OCI-M2 (cell line): Measurements from ENCODE around the gene CLASRP.
"Not testable (repeated sequence)": the region's sequence is repeated elsewhere in the genome, so short reads cannot be mapped to it uniquely, and the experiment has no call there.

Source experiments
- DNase-seq: peaks from one replicate; lab custom pipeline; 2025; ENCODE audit not compliant: unreplicated experiment; lab: John Stamatoyannopoulos, UW

CLASRP gene, protein sequence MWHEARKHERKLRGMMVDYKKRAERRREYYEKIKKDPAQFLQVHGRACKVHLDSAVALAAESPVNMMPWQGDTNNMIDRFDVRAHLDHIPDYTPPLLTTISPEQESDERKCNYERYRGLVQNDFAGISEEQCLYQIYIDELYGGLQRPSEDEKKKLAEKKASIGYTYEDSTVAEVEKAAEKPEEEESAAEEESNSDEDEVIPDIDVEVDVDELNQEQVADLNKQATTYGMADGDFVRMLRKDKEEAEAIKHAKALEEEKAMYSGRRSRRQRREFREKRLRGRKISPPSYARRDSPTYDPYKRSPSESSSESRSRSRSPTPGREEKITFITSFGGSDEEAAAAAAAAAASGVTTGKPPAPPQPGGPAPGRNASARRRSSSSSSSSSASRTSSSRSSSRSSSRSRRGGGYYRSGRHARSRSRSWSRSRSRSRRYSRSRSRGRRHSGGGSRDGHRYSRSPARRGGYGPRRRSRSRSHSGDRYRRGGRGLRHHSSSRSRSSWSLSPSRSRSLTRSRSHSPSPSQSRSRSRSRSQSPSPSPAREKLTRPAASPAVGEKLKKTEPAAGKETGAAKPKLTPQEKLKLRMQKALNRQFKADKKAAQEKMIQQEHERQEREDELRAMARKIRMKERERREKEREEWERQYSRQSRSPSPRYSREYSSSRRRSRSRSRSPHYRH

DNA sequence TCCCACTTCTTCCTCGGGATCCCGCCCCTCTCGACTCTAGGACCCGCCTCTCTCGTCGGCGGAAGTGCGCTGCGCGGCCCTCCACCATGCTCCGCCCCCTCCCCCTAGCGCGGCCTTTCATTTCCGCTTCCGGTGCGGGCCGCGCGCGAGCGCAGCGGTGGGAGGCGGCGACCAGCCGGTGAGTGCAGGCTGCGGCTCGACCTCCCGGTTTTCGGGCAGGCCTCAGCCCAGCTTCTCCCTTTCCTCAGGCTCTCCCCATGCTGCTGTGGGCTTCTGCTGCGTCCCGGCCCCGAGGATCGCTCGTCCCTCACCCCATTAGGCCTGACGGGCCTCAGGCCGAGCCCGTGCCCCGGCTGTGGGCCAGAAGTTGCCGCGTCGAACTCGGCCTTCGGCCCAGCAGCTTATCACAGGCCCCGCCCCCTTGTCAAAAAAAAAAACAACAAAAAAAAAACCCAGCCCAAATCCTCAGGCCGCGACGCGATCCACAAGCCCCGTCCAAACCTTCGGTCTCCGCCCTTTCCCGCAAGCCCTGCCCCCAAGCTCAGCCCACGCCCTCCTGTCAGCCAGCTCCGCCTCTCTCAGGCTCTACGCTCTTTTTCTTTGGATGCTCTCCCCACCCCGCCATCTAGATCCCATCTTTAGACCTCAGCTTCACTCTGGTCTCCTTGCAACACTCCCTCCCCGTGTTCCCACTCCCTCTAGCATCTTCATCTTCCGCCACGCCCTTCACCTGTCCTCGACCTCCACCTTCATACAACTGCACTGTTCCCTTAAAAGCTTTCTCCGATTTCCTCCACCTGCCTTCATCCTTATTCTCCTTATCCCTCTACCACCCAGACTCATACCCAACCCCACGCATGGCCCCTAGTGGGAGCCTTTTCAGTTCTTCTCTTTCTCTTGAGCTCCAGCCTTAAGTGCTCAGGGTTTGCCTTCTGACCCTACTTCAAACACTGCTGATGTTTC lies at the start of gene CLASRP:
TSS of gene CLASRP (plus strand) at position 115 of the 963 bp plus-strand sequence. CDS start 1,168 bp downstream, outside the sequence.
- peak; percentile 28 for DNase-seq

DNA sequence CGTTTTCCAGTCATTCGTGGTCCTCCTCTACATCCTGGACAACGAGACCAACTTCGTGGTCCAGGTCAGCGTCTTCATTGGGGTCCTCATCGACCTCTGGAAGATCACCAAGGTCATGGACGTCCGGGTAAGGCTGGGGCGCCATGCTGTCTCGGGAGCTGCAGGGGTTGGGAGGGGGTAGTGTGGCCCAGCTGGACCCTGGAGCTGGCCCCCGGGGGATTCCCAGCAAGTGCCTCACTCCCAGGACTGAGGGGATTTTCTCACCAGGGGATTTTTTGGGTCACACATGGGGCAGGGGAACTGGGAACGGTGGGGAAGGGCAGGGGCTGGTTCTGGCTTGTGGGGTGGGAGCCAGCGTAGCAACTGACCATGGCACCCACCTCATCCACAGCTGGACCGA lies 48.4 kb upstream of the CLASRP start:
- DNase-seq: no peak

DNA sequence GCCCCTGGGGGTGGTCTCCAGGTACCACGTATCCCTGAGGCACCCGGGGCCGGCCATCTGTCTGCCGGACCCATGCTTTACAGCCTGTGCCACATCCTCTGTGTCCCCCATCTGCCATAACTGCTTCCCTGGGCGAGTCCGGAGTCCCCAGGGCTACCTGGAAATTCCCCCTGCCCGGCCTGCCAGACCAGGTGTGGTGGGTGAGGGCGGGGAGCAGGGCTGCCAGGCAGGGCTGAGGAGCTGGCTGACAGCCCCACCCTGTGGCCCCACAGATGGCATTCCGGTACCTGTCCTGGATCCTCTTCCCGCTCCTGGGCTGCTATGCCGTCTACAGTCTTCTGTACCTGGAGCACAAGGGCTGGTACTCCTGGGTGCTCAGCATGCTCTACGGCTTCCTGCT lies 47.9 kb upstream of the CLASRP start:
- no peak for DNase-seq

DNA sequence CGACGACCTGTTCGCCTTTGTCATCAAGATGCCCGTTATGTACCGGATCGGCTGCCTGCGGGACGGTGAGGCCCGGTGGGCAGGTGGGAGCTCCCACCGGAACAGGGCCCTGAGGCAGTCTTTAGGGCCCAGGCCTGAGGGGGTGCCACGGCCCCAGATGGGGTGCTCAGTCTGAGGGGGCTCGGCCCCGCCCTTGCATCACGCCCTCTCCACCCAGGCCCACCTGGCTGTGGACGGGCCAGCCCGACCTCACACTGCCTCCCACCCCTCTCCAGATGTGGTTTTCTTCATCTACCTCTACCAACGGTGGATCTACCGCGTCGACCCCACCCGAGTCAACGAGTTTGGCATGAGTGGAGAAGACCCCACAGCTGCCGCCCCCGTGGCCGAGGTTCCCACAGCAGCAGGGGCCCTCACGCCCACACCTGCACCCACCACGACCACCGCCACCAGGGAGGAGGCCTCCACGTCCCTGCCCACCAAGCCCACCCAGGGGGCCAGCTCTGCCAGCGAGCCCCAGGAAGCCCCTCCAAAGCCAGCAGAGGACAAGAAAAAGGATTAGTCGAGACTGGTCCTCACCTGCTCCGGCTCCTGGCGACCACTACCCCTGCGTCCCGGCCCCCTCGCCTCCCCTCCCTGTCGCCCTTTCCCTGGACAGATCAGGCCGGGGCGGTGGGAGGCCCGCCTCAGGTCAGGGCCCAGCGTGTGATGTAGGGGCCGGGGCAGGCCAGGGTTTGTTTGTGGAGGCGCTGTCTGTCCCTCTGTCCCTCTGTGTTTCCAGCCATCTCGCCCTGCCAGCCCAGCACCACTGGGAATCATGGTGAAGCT lies 46.3 kb upstream of the CLASRP start:
- DNase-seq: no peak

DNA sequence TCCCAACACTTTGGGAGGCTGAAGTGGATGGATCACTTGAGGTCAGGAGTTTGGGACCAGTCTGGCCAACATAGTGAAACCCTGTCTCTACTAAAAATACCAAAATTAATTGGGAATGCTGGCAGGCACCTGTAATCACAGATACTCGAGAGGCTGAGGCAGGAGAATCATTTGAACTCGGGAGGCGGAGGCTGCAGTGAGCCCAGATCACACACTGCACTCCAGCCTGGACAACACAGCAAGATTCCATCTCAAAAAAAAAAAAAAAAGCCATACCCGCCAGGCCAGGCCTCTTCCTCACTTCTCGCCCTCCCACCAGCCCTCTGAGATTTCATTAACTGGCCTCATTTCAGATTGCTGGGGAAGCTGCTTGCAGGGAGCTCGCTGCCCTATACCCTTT lies 45.3 kb upstream of the CLASRP start:
- DNase-seq: no peak

DNA sequence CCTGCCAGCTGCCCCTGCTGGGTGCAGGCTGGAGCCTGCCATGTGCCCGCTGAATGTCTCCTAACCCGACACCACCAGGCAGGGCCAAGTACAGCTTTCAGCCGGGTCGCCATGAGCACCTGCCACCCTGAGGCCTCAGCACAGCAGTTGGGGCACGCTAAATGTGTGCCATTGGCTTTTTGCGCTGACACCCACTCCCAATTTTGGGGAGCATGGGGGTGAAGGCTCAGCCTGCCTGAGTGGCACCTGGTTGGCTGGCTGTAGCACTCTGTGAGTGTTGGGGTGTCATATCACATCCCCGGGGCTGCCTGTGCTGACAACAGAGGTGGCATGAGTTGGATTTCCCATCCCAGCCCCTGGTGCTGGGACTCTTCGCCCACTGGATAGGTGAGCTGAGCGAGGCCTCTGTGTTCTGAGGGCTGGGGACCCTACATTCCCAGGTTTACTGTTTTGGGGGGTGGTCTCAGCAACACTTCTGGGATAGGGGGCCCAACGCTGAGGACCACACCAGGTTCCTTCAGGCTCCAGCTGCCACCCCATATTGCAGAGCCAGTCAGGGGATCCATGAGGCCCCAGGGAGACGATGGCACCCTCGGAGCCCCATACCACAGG lies 44.8 kb upstream of the CLASRP start:
- DNase-seq: no peak

DNA sequence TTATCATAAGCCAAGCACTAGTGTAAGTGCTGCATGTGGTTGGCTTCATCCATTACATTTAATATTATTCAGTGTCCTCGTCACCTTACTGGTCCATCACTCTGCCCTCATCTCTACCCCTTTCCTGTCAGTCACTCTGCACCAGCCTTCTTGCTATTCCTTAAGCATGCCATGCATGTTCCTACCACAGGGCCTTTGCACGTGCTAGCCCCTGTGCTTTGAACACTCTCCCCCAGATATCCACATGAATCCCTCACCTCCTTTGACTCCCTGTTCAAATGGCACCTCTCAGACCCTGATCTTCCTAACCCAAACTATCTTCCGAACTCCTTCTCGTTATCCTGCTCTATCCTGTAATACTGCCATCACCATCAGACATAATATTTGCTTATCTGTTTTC lies 40.8 kb upstream of the CLASRP start:
- no peak for DNase-seq

DNA sequence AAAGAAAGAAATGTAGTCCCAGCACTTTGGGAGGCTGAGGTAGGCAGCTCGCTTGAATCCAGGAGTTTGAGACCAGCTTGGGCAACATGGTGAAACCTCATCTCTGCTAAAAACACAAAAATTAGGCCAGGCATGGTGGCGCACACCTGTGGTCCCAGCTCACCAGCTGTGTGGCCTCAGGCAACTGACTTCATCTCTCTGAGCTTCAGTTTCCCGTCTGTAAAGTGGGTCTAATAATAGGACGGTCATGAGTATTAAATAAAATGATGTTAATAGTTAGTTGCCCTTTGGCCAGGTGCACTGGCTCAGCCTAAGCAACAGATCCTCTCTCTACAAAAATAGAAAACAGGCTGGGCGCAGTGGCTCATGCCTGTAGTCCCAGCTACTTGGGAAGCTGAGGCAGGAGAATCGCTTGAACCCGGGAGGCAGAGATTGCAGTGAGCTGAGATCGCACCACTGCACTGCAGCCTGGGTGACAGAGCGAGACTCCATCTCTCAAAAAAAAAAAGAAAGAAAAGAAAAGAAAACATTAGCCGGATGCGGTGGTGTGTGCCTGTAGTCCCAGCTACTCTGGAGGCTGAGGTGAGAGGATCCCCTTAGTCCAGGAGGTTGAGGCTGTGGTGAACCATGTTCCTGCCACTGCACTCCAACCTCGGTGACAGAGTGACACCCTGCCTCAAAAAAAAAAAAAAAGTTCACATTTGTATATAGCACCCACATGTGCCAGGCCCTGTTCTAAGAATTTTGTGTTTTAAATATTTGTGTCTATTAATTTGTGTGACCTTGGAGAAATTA lies 39.5 kb upstream of the CLASRP start:
- DNase-seq: not testable (repeated sequence)

DNA sequence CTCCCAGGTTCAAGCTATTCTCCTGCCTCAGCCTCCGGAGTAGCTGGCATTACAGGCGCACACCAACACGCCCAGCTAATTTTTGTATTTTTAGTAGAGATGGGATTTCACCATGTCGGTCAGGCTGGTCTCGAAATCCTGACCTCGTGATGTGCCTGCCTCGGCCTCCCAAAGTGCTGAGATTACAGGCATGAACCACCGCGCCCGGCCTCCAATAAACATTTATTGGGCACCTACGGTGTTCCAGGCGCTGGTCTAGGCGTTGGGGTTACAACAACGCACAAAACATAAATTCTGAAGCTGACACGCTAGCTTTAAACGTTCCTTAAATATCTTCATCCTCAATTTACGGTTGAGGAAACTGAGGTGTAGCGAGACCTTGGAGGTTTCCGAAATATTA lies 38.2 kb upstream of the CLASRP start:
- not testable (repeated sequence) for DNase-seq

DNA sequence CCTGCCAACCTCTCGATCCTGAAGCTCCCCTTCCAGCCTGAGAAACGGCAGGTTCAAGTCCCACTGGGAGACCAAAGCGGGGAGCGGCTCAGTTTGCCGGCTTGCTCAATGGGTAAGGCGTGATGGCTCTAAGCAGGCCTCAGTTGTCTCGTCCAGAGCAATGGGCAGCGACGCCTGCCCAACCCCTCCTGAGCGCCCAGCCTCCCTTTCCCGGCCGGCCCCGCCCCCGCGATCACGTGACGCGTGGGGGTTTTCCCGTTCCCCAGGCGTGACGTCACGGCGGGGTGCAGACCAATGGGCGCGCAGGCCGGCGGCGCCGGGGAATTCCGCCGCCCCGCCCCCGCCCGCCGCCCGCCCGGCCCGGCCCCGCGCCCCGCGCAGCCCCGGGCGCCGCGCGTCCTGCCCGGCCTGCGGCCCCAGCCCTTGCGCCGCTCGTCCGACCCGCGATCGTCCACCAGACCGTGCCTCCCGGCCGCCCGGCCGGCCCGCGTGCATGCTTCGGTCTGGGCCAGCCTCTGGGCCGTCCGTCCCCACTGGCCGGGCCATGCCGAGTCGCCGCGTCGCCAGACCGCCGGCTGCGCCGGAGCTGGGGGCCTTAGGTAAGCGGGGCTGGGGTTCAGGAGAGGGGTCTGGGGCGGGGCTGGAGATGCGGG lies 37.6 kb upstream of the CLASRP start, which contains the start of gene RELB:
TSS of gene RELB (plus strand) at position 378 of the 653 bp plus-strand sequence. CDS start at position 494, 116 bp downstream.
- no peak for DNase-seq

DNA sequence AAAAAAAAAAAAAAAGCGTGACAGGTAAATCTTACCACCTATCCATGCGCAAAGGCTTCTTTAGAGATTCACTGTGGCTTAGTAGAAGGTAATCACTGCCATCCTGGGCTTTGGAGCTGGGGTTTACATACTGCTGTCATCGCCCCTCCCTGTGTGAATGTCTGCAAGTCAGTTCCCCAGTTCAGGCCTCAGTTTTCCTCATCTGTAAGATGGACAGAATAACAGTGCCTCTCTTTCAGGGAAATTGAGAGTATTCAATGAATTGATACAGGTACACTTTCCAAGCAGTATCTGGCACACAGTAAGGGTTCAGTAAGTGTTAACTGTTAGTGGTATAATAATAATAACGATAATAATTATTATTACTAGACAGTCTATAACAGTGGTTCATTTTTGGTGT lies 35.4 kb upstream of the CLASRP start:
- DNase-seq: no peak

DNA sequence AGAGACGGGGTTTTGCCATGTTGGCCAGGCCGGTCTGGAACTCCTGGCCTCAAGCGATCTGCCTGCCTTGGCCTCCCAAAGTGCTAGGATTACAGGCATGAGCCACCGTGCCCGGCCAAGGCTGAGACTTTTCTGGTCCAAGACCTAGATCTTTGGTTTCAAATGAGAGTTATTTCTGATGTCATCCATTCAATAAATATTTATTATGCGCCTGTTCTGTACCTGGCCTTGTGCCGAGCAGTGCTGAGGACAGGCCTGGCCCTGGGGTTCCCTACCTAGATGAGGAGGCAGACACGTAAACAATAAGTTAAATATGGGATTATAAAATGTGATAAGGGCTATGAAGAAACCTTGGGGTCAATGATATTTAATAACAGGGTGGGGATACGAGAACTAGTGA lies 33.1 kb upstream of the CLASRP start:
- DNase-seq: no peak

DNA sequence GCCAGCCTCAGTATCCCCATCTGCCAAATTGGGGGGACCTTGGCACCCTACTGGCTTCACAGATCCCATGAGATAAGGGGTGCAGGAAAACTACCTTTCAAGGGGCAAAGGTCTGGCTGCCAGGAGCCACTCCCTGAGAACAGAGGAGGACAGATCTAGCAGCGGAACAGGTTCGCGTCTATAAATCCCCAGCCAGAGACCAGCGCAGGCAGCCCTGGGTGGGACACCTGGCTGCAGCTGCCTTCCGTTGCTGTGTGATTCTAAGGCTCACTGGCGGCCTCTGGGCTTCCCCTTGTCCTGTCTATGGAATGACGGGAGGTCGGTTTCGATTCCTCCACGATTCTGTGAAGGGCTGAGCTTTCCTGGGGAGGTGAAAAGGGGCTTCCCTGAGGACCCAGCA lies 30.3 kb upstream of the CLASRP start:
- no peak for DNase-seq

DNA sequence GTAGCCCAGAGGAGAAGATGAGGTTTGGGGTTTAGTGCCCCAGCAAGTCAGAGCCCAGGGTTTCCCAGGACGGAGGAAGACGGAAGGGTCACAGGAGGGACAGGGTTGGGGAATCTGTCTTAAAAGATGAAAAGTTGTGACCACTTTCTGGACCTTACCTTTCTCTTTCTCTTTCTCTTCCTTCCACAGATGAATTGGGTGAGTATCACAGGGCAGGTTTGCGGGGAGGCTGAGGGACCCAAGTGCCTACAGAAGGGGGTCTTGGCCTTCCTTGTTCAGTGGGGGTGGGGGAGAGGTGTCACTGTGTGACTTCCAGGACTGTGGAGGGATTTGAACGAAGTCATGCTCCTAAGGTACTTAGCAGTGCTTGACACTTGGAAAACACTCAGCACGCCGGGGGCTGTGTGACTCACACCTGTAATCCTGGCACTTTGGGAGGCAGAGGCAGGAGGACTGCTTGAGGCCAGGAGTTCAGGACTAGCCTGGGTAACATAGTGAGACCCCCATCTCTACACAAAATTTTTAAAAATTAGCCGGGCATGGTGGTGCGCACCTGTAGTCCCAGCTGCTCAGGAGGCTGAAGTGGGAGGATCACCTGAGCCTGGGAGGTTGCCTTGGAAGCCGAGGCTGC lies 29.1 kb upstream of the CLASRP start:
- DNase-seq: no peak

DNA sequence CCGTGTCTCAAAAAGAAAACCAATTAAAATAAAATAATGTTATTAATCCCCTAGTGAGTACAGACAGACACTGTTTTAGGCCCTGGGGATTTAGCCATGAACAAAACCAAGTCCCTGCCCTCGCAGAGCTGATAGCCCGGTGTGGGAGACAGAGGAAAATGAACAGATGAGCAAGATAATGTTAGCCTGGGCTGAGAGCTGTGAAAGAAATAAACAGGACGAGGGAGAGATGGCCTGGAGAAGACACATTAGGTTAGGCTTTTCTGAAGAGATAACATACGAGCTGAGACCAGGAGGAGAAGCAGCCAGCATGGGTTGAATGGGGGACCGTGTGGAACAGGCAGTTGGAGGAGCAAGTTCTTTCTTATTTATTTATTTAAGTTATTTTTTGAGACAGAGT lies 28.5 kb upstream of the CLASRP start:
- DNase-seq: no peak

DNA sequence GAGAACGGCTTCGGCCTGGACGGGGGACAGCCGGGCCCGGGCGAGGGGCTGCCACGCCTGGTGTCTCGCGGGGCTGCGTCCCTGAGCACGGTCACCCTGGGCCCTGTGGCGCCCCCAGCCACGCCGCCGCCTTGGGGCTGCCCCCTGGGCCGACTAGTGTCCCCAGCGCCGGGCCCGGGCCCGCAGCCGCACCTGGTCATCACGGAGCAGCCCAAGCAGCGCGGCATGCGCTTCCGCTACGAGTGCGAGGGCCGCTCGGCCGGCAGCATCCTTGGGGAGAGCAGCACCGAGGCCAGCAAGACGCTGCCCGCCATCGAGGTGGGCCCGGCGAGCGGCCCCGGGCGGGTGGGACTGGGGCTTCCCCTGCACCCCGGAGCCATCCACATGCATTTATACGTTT lies 26.9 kb upstream of the CLASRP start:
- no peak for DNase-seq

DNA sequence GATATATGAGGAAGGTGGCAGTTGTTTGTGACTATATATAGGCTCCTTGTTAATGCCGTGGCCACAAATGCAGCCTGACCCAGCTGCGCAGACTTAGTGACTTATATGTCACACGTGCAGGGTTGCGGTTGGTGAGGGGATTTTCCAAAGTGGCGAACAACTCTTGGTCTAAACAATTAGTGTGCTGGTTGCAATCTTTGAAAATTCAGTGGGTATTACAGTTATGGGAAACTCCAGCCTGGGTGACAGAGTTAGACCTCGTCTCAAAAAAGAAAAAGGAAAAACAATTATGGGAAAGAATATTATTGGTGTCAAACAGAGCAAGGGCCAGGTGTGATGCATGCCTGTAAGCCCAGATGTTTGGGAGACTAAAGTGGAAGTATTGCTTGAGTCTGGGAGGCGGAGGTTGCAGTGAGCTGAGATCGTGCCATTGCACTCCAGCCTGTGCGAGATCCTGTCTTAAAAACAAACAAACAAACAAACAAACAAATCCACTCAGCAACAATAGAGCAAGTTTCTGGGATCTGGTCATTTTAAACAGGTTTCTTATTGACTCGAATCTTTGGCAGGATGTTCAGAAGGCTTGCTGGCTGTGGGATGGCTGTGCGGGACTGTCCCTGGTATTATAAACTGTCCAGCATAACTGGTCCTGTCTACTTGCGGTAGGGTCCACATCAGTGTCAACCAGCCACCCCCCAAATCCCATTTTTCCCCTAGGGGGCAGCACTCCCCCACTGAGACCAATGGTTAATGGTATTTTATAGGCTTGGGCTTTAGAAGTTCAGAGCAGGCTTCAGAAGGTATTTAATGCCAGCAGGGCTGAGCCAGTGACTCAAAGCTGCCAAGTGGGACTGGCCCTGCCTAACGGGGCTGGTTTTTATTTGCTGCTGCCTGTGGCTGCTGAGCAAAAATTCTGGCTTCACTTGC lies 22.2 kb upstream of the CLASRP start:
- DNase-seq: no peak
